ENCODE measurements around the gene SH3BP4.

DNA sequence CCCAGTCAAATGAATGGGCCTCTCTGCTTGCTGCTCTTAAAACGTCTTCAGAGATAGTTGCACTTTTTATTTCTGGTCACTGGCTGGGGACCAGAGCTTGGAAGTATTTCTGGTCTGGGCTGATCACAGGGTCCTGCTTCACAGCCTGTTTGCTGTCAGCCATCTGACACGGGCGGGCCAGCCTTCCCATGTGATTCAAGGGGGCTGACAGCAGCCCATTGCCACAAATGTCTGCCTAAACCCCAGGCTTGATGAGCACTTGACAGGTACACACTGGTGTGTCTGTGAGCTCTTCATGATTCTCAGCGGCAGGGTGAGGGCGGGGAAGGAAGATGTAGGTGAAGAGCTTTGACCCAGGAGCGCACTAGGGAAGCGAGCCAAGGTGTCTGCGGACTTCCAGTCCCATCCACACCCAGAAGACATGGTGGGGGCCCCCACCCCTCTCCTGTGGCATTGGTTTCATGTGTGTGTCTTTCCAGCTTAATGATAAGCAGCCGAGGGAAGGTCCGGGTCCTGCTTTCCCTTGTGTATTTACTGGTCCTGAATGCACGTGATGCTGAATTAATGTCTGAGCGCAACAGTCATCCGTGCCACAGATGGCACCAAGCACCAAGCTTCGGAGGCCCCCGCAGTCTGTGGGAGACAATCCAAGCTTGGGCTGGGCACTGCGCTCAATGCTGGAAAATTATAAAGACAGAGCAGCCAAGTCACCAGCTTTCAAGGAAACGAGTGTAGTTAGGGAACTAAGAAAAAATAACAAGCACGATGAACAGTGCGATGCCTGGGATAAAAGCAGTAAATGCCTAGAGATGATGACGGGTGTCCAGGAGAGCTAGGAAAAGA lies 73.3 kb downstream of the SH3BP4 start:
- no peak for TF ChIP-seq EZH2phosphoT487 (IDR thresholded peaks at IDR 0.05; ENCODE audit: borderline replicate concordance, low read depth, low read length)
- TF ChIP-seq, protein P1, sequence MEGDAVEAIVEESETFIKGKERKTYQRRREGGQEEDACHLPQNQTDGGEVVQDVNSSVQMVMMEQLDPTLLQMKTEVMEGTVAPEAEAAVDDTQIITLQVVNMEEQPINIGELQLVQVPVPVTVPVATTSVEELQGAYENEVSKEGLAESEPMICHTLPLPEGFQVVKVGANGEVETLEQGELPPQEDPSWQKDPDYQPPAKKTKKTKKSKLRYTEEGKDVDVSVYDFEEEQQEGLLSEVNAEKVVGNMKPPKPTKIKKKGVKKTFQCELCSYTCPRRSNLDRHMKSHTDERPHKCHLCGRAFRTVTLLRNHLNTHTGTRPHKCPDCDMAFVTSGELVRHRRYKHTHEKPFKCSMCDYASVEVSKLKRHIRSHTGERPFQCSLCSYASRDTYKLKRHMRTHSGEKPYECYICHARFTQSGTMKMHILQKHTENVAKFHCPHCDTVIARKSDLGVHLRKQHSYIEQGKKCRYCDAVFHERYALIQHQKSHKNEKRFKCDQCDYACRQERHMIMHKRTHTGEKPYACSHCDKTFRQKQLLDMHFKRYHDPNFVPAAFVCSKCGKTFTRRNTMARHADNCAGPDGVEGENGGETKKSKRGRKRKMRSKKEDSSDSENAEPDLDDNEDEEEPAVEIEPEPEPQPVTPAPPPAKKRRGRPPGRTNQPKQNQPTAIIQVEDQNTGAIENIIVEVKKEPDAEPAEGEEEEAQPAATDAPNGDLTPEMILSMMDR (conservative IDR thresholded peaks at IDR 0.05; ENCODE audit: low read length) = no peak
